KMS-11 (cell line): ENCODE results near the gene ANXA2R.
A peak's percentile ranks its signal among the peaks of the same experiment; 100 is the strongest.

Experiments
- H2AFZ ChIP-seq: fragments of 200-600 bp; sonication (generic); 2 replicates; pipeline ENCODE4 v1.6.1; 2016; ENCODE audit warnings: antibody characterized with exemption, mixed run types, low read depth
- H3K27ac ChIP-seq: fragments of 200-600 bp; sonication (generic); 2 replicates; pipeline ENCODE4 v1.6.1; 2016; ENCODE audit warnings: mild to moderate bottlenecking, mixed run types
- H3K27me3 ChIP-seq: fragments of 200-600 bp; sonication (generic); 2 replicates; pipeline ENCODE4 v1.6.1; 2017; ENCODE audit warnings: mild to moderate bottlenecking, low read depth, mixed run types, moderate library complexity; ENCODE audit not compliant: insufficient read depth
- H3K36me3 ChIP-seq: fragments of 200-600 bp; sonication (generic); 2 replicates; pipeline ENCODE4 v1.6.1; 2017; ENCODE audit warnings: mild to moderate bottlenecking, mixed run types; ENCODE audit not compliant: insufficient read depth
- H3K4me1 ChIP-seq: fragments of 200-600 bp; sonication (generic); 2 replicates; pipeline ENCODE4 v1.6.1; 2016; ENCODE audit warnings: mild to moderate bottlenecking, low read depth, mixed run types; ENCODE audit not compliant: poor library complexity, severe bottlenecking
- H3K4me2 ChIP-seq: fragments of 200-600 bp; sonication (generic); 2 replicates; pipeline ENCODE4 v1.7.0; 2016; ENCODE audit warnings: mild to moderate bottlenecking, mixed run types
- H3K4me3 ChIP-seq: fragments of 200-600 bp; sonication (generic); IDR thresholded peaks from 2 replicates; pipeline ENCODE4 v1.6.1; 2017; ENCODE audit warnings: low read depth, low read length, mixed read lengths; ENCODE audit not compliant: insufficient read depth
- H3K79me2 ChIP-seq: fragments of 200-600 bp; sonication (generic); 2 replicates; pipeline ENCODE4 v1.6.1; 2016; ENCODE audit warnings: low read depth, mixed run types; ENCODE audit not compliant: insufficient read depth
- H3K9ac ChIP-seq: fragments of 200-600 bp; sonication (generic); 2 replicates; pipeline ENCODE4 v1.6.1; 2016; ENCODE audit warnings: mild to moderate bottlenecking, mixed run types
- H4K20me1 ChIP-seq: fragments of 200-600 bp; sonication (generic); 2 replicates; pipeline ENCODE4 v1.6.1; 2016; ENCODE audit warnings: mild to moderate bottlenecking, mixed run types; ENCODE audit not compliant: insufficient read depth
- TF ChIP-seq, protein P1 (sequence below): fragments of 200-600 bp; sonication (generic); conservative IDR thresholded peaks from 2 replicates; pipeline ENCODE4 v1.6.1; 2017; ENCODE audit warnings: low read depth, mild to moderate bottlenecking, antibody characterized with exemption, low read length, moderate library complexity, mixed read lengths

ANXA2R gene

GRCh38 chr5:43039152-43039470 is 1.0 kb downstream of the ANXA2R start:
- Histone ChIP-seq H3K4me2 (peak overlapping the region; percentile 96), H3K27me3 (no peaks in the 10 kb centered on the region), H3K36me3 (no peaks in the 10 kb centered on the region), H3K9ac (peak overlapping the region; percentile 97; the same call in 1 of the 2 replicates), H3K27ac (peak overlapping the region; percentile 99; the same call in 1 of the 2 replicates), H3K4me1 (peaks cover 5% of the 10 kb centered on the region), H3K4me3 (no peak overlapping the region), H2AFZ (peak overlapping the region; percentile 72), H4K20me1 (no peaks in the 10 kb centered on the region), H3K79me2 (no peaks in the 10 kb centered on the region; the same call in 1 of the 2 replicates)
- TF ChIP-seq, protein P1, sequence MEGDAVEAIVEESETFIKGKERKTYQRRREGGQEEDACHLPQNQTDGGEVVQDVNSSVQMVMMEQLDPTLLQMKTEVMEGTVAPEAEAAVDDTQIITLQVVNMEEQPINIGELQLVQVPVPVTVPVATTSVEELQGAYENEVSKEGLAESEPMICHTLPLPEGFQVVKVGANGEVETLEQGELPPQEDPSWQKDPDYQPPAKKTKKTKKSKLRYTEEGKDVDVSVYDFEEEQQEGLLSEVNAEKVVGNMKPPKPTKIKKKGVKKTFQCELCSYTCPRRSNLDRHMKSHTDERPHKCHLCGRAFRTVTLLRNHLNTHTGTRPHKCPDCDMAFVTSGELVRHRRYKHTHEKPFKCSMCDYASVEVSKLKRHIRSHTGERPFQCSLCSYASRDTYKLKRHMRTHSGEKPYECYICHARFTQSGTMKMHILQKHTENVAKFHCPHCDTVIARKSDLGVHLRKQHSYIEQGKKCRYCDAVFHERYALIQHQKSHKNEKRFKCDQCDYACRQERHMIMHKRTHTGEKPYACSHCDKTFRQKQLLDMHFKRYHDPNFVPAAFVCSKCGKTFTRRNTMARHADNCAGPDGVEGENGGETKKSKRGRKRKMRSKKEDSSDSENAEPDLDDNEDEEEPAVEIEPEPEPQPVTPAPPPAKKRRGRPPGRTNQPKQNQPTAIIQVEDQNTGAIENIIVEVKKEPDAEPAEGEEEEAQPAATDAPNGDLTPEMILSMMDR = no peak

DNA sequence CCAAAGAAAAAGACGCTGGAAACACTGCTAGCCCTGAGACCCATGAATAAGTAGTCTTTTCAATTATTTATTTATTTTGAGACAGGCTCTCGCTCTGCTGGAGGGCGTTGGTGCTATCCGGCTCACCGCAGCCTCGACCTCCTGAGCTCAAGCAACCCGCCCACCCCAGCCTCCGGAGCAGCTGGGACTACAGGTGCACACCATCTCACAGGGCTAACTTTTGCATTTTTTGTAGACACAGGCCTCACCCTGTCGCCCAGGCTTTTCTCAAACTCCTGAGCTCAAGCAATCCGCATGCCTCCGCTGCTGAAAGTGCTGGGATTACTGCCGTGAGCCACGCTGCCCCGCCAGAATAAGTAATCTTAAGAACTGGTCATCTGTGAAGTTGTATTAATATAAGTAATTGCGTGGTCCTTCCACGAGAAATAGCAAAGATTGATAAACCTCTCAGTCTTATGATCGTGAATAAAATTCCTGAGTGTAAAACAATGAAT is 1.6 kb downstream of the ANXA2R start:
- peak overlapping the region; percentile 96 for H3K4me2 ChIP-seq
- H3K4me3 ChIP-seq = no peak overlapping the region
- TF ChIP-seq, protein P1 = no peak
- H3K4me1 ChIP-seq = peaks cover 5% of the 10 kb centered on the region
- H4K20me1 ChIP-seq = no peaks in the 10 kb centered on the region
- no peak overlapping the region for H2AFZ ChIP-seq
- H3K27ac ChIP-seq = no peak overlapping the region
- no peaks in the 10 kb centered on the region for H3K36me3 ChIP-seq
- no peaks in the 10 kb centered on the region for H3K27me3 ChIP-seq
- H3K9ac ChIP-seq = no peak overlapping the region
- H3K79me2 ChIP-seq = no peaks in the 10 kb centered on the region; the same call in 1 of the 2 replicates

DNA sequence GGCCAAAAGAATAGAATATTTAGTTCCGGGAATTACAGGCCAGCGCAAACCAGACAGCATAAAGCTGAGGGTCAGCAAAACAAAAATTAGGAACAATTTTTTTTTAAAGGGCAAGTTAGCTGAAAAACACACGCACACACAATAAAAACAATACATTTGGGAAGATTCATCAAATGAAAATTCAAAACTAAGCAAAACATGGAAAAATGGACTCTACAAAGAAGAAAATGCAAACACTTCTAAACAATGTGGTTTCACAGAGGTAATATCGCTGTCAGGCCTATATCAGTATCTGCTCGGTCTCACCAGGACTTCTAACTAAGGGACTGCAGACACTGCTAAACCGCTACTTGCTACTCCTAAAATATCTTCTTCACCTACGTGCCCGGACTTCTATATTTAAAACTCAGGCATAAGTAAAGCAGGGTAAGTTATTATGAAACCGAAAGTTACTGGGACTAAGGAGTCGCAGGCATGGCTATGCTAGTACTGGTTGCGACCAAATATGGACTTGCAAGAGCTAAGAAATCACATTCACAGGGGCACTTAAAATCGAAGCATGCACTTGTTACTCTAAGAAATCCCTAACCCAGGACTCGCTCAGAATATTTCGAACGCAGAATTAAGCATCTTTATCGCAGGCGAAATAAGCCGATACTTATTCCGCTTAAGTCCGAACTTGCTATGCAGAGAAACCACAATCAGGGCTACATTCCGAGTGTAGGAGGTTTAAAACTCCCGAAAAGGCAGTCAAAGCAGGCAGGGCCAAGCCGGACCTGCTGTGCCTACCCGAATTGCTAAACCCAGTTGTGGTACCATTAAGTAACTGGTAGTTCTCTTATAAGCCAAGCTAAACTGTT is 2.3 kb downstream of the ANXA2R start:
- H3K27me3 ChIP-seq = no peaks in the 10 kb centered on the region
- no peak overlapping the region for H3K9ac ChIP-seq
- no peaks in the 10 kb centered on the region for H4K20me1 ChIP-seq
- TF ChIP-seq, protein P1 = no peak
- H3K36me3 ChIP-seq = no peaks in the 10 kb centered on the region
- no peak overlapping the region for H3K27ac ChIP-seq
- no peak overlapping the region for H3K4me2 ChIP-seq
- H2AFZ ChIP-seq = no peak overlapping the region
- no peak overlapping the region for H3K4me3 ChIP-seq
- H3K4me1 ChIP-seq = peaks cover 5% of the 10 kb centered on the region
- no peaks in the 10 kb centered on the region; the same call in 1 of the 2 replicates for H3K79me2 ChIP-seq

- no peaks in the 10 kb centered on the region; the same call in 1 of the 2 replicates for H3K79me2 ChIP-seq
- H3K27ac ChIP-seq = no peak overlapping the region
- H2AFZ ChIP-seq = no peak overlapping the region
- no peaks in the 10 kb centered on the region for H3K36me3 ChIP-seq
- H3K9ac ChIP-seq = no peak overlapping the region
- H3K27me3 ChIP-seq = no peaks in the 10 kb centered on the region
- H3K4me1 ChIP-seq = peaks cover 5% of the 10 kb centered on the region
- no peak overlapping the region for H3K4me2 ChIP-seq
- TF ChIP-seq, protein P1 = no peak
- H4K20me1 ChIP-seq = no peaks in the 10 kb centered on the region
- no peak overlapping the region for H3K4me3 ChIP-seq
These were observed 3.1 kb downstream of the ANXA2R start for GRCh38 chr5:43036856-43037635.
